Natural killer cell (primary cell): ENCODE data around the gene WWTR1. TPM values are rescaled to one million over a fixed set of nuclear protein-coding genes. Genes with fewer than 3 reads are reported as not detected.

Experiments
- ATAC-seq, 3 donors: fragments of 150-1000 bp in 2 of 3; fragments of 200-7000 bp in 1 of 3; cut with Tn5 transposase; 1 replicate in 1 of 3; 2 replicates in 2 of 3; pipeline ENCODE4 v1.10.0; 2021; ENCODE audit warnings: mild to moderate bottlenecking in 2 of 3, moderate library complexity in 2 of 3
- DNase-seq, 2 donors: peaks; one replicate each; pipeline versions ENCODE4 v3.0.0 to v3.0.0-alpha.2; 2013 to 2021; ENCODE audit warnings: mixed read lengths in 1 of 2
- H3K27ac ChIP-seq: one replicate; pipeline ENCODE4 v1.5.1; 2013; ENCODE audit warnings: mild to moderate bottlenecking, low read length
- H3K27me3 ChIP-seq: one replicate; pipeline ENCODE4 v1.6.1; 2013; ENCODE audit warnings: low read length; ENCODE audit not compliant: control insufficient read depth, insufficient read depth
- H3K36me3 ChIP-seq: one replicate; pipeline ENCODE4 v1.6.1; 2013; ENCODE audit warnings: low read length; ENCODE audit not compliant: control insufficient read depth, insufficient read depth
- H3K4me1 ChIP-seq: one replicate; pipeline ENCODE4 v1.6.1; 2013; ENCODE audit warnings: low read length; ENCODE audit not compliant: control insufficient read depth, insufficient read depth
- H3K4me3 ChIP-seq: one replicate; pipeline ENCODE4 v1.5.1; 2013; ENCODE audit warnings: low read length
- H3K9me3 ChIP-seq: one replicate; pipeline ENCODE4 v1.6.1; 2013; ENCODE audit warnings: low read length; ENCODE audit not compliant: control insufficient read depth, insufficient read depth
- H3K27ac Mint-ChIP-seq, 2 donors: one replicate each; pipeline ENCODE4 v1.8.0; 2022; ENCODE audit warnings: mild to moderate bottlenecking in 2 of 2, mixed read lengths in 2 of 2, moderate library complexity in 1 of 2
- H3K27me3 Mint-ChIP-seq, 2 donors: one replicate each; pipeline ENCODE4 v1.8.0; 2022; ENCODE audit warnings: low read depth in 2 of 2, mixed read lengths in 2 of 2
- H3K36me3 Mint-ChIP-seq: one replicate; pipeline ENCODE4 v1.8.0; 2022; ENCODE audit warnings: mixed read lengths
- H3K4me1 Mint-ChIP-seq, 2 donors: one replicate each; pipeline ENCODE4 v1.8.0; 2022; ENCODE audit warnings: mixed read lengths in 2 of 2
- H3K4me3 Mint-ChIP-seq: one replicate; pipeline ENCODE4 v1.8.0; 2022; ENCODE audit warnings: mild to moderate bottlenecking, moderate library complexity, mixed read lengths
- H3K9me3 Mint-ChIP-seq, 2 donors: one replicate each; pipeline ENCODE4 v1.8.0; 2022; ENCODE audit warnings: mixed read lengths in 2 of 2
- CTCF ChIP-seq: fragments of 200-600 bp; IDR thresholded peaks from one replicate; pipeline ENCODE4 v1.8.0; 2022; ENCODE audit warnings: antibody characterized with exemption
- WGBS: methylation state at CpG from one replicate; pipeline ENCODE4 v1.1.7; 2013; ENCODE audit warnings: missing lambda C conversion rate; ENCODE audit not compliant: insufficient coverage; 5-methylcytosine and 5-hydroxymethylcytosine counted together
- intact Hi-C: fragments of 100-400 bp; cut with micrococcal nuclease; formaldehyde crosslinking; loops from one replicate; pipeline ENCODE4 v1.14.2; 2022
- total RNA-seq, 4 donors: library from RNA; stranded (reverse); fragments of 120-200 nt in 1 of 4; gene quantifications; one replicate each; pipeline versions ENCODE4 v1.2.3 to v1.2.4, GENCODE V29; 2013 to 2022

Gene WWTR1
- total RNA-seq, 3 donors from 2014 or later (not counting 1 experiment from before 2014, with no cell fraction given), result 0.72 to 1.1 (median 0.73) TPM

- ATAC-seq (no peak), DNase-seq (no peak)
- no peak overlapping the region for H3K27ac ChIP-seq
- no peaks in the 10 kb centered on the region for H3K36me3 ChIP-seq
- no peak overlapping the region for H3K4me3 Mint-ChIP-seq
- no peak overlapping the region for H3K4me3 ChIP-seq
- intact Hi-C loops, result no loop called here
- no peaks in the 10 kb centered on the region for H3K9me3 ChIP-seq
- H3K27ac Mint-ChIP-seq, result no peak overlapping the region
- no peak for TF ChIP-seq CTCF
- 70% methylated on average over 3 of the region's 3 CpGs for WGBS
- peaks cover 9 to 38% of the 10 kb centered on the region in 2 donors for H3K27me3 Mint-ChIP-seq
- peaks cover 5% of the 10 kb centered on the region for H3K4me1 ChIP-seq
- H3K4me1 Mint-ChIP-seq, result peaks cover 10% of the 10 kb centered on the region in 2 donors
- no peaks in the 10 kb centered on the region for H3K9me3 Mint-ChIP-seq
- H3K27me3 ChIP-seq, result no peaks in the 10 kb centered on the region
- no peaks in the 10 kb centered on the region for H3K36me3 Mint-ChIP-seq
Measured at GRCh38 chr3:149502438-149502837, 155.4 kb downstream of the WWTR1 start.

- no peak overlapping the region for H3K4me3 ChIP-seq
- Mint-ChIP-seq H3K9me3 (no peaks in the 10 kb centered on the region), H3K27ac (no peak overlapping the region), H3K4me1 (peaks cover 1% of the 10 kb centered on the region in 2 donors), H3K4me3 (no peak overlapping the region), H3K27me3 (peaks cover 9 to 34% of the 10 kb centered on the region in 2 donors), H3K36me3 (no peaks in the 10 kb centered on the region)
- no peaks in the 10 kb centered on the region for H3K27me3 ChIP-seq
- H3K4me1 ChIP-seq, result no peaks in the 10 kb centered on the region
- WGBS, result 100% methylated on average over 1 of the region's 1 CpG
- no peaks in the 10 kb centered on the region for H3K9me3 ChIP-seq
- H3K36me3 ChIP-seq, result no peaks in the 10 kb centered on the region
- intact Hi-C loops, result no loop called here
- H3K27ac ChIP-seq, result no peak overlapping the region
- no peak for TF ChIP-seq CTCF
- ATAC-seq (no peak), DNase-seq (no peak)
Measured at GRCh38 chr3:149501524-149501923, 156.3 kb downstream of the WWTR1 start.

- H3K9me3 ChIP-seq, result no peaks in the 10 kb centered on the region
- no peaks in the 10 kb centered on the region for H3K9me3 Mint-ChIP-seq
- H3K4me3 ChIP-seq, result no peak overlapping the region
- no peaks in the 10 kb centered on the region for H3K4me1 ChIP-seq
- DNase-seq, result no peak
- no peak overlapping the region for H3K27ac ChIP-seq
- no peak for ATAC-seq
- no peaks in the 10 kb centered on the region for H3K36me3 Mint-ChIP-seq
- no peak overlapping the region for H3K4me3 Mint-ChIP-seq
- intact Hi-C loops, result no loop called here
- H3K27ac Mint-ChIP-seq, result no peak overlapping the region
- peaks cover 14 to 32% of the 10 kb centered on the region in 2 donors for H3K27me3 Mint-ChIP-seq
- H3K36me3 ChIP-seq, result no peaks in the 10 kb centered on the region
- H3K27me3 ChIP-seq, result no peaks in the 10 kb centered on the region
- 62% methylated on average over 4 of the region's 4 CpGs for WGBS
- H3K4me1 Mint-ChIP-seq, result no peaks in the 10 kb centered on the region
- TF ChIP-seq CTCF, result no peak
Measured at GRCh38 chr3:149497966-149498670, 159.7 kb downstream of the WWTR1 start.

- H3K4me3 Mint-ChIP-seq, result no peak overlapping the region
- TF ChIP-seq CTCF, result no peak
Measured at GRCh38 chr3:149496891-149497290, 160.9 kb downstream of the WWTR1 start.

More at GRCh38 chr3:149496891-149497290, 160.9 kb downstream of the WWTR1 start:
- Histone ChIP-seq H3K9me3 (no peaks in the 10 kb centered on the region), H3K4me3 (no peak overlapping the region), H3K27me3 (no peaks in the 10 kb centered on the region), H3K4me1 (no peaks in the 10 kb centered on the region), H3K27ac (no peak overlapping the region), H3K36me3 (no peaks in the 10 kb centered on the region)
- DNase-seq, result no peak
- ATAC-seq, result no peak
- intact Hi-C loops, result no loop called here
- Mint-ChIP-seq H3K27me3 (peaks cover 12 to 34% of the 10 kb centered on the region in 2 donors), H3K9me3 (no peaks in the 10 kb centered on the region), H3K27ac (no peak overlapping the region), H3K4me1 (no peaks in the 10 kb centered on the region), H3K36me3 (no peaks in the 10 kb centered on the region)
- WGBS, result 86% methylated on average over 3 of the region's 4 CpGs
